Esophagus (tissue), 2 donors: ENCODE results near the gene UNC119B. TPM values are rescaled to one million over a fixed set of nuclear protein-coding genes. Genes with fewer than 3 reads are reported as not detected.

Experiments used
- H3K27ac ChIP-seq, 2 donors: one replicate each; pipeline ENCODE4 v1.5.1; 2013; ENCODE audit warnings: low read depth in 2 of 2, mild to moderate bottlenecking in 2 of 2, inconsistent platforms in 1 of 2, low read length in 1 of 2, moderate library complexity in 1 of 2
- H3K27me3 ChIP-seq, 2 donors: one replicate each; pipeline ENCODE4 v1.6.1; 2013; ENCODE audit warnings: low read length in 2 of 2, control low read depth in 1 of 2, mild to moderate bottlenecking in 1 of 2; ENCODE audit not compliant: insufficient read depth in 2 of 2, control insufficient read depth in 1 of 2
- H3K36me3 ChIP-seq, 2 donors: one replicate each; pipeline ENCODE4 v1.6.1; 2013; ENCODE audit warnings: low read length in 1 of 2; ENCODE audit not compliant: control insufficient read depth in 2 of 2, insufficient read depth in 2 of 2
- H3K4me1 ChIP-seq, 2 donors: one replicate each; pipeline ENCODE4 v1.6.1; 2013; ENCODE audit warnings: low read length in 1 of 2; ENCODE audit not compliant: control insufficient read depth in 2 of 2, insufficient read depth in 2 of 2
- H3K4me3 ChIP-seq, 2 donors: one replicate each; pipeline ENCODE4 v1.5.1; 2013; ENCODE audit warnings: low read length in 2 of 2, mild to moderate bottlenecking in 2 of 2, low read depth in 1 of 2, moderate library complexity in 1 of 2
- H3K9me3 ChIP-seq, 2 donors: one replicate each; pipeline ENCODE4 v1.6.1; 2013; ENCODE audit warnings: mild to moderate bottlenecking in 2 of 2, low read depth in 1 of 2, low read length in 1 of 2, moderate library complexity in 1 of 2; ENCODE audit not compliant: control insufficient read depth in 2 of 2, insufficient read depth in 1 of 2
- WGBS, 2 donors: extraction: QIAGEN DNeasy Blood & Tissue Kit; methylation state at CpG; one replicate each; pipeline ENCODE4 v1.1.7; 2013; 5-methylcytosine and 5-hydroxymethylcytosine counted together
- polyA plus RNA-seq, 2 donors: library from polyadenylated mRNA; stranded (reverse); fragments of 200-250 nt; gene quantifications; one replicate each; pipeline ENCODE4 v1.2.3, GENCODE V29; 2013
- donor health status: healthy with polysubstance abuse.
- donor health status: Bipolar disorder and iron deficiency.

Gene UNC119B
- polyA plus RNA-seq, 2 donors: 4.9 to 9.1 TPM

DNA sequence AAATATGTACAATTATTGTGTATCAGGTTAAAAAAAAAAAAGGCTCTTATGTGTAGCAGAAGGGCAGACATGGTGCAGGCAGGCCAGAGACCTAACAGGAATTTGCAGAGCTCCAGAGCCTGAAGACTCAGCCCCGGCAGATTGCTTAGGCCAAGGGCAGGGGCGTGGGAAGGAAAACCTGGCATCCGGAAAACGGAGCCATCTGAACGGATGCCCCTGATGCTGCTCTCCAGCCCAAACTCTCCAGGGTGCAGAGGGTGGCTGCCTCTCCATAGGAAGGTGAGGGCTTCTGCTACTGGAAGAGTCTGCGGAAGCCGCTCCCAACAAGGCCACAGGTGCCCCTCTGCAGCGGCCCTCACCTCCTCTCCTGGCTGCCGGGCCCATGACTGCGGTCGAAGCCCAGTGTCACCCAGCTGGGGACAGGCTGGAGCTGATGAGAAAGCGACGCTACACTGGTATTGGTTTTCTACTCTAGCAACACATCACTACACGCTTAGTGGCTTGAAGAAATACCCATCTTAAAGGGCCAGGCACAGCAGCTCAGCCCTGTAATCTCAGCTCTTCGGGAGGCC, 34.8 kb downstream of the UNC119B start:
- 88% methylated on average over 15 of the region's 15 CpGs for WGBS, 2 donors
- no peaks in the 10 kb centered on the region for H3K4me1 ChIP-seq
- no peak overlapping the region for H3K4me3 ChIP-seq
- no peaks in the 10 kb centered on the region for H3K27me3 ChIP-seq
- H3K27ac ChIP-seq: no peak overlapping the region
- peaks cover 0 to 3% of the 10 kb centered on the region in 2 donors for H3K36me3 ChIP-seq
- no peaks in the 10 kb centered on the region for H3K9me3 ChIP-seq

DNA sequence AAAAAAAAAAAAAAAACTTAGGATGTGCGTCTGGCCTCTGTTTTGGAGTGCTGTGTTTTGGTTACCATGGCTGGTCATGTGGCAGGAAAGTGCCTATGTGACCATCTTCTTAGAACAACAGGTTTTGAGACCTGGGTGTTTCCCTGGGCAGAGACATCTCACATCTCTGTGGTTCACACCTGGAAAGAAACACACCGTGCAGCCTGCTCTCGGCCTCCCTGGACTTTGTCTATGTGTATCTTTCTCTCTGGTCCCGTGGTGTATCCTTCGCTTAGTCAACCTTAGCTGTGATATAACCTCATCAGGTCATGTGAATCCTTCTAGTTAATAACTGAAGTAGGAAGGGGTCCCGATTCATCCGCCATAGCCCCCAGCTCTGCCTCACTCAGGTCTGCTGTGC, 38.0 kb downstream of the UNC119B start:
- no peak overlapping the region for H3K27ac ChIP-seq

DNA sequence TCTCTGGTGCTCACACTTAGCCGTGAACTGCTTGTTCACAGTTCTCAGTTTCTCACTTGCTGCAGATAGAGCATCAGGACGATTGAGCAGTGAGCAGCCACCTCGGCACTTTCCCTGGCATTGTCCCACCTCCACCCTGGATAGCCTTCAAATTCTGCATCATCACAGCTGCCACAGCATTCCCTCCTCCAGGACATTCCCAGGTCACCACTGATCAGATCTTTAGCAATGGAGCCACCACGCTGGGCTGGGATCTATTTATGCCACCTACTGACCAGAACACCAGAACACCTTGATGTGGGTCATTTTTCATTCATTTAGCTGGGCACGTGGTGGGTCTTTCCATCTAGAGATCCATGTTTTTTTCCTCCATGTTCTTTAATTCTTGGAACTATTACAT, 39.0 kb downstream of the UNC119B start:
- no peak overlapping the region for H3K27ac ChIP-seq
- WGBS, 2 donors: 73 to 74% methylated on average over 5 of the region's 5 CpGs
- no peaks in the 10 kb centered on the region for H3K9me3 ChIP-seq
- H3K27me3 ChIP-seq: no peaks in the 10 kb centered on the region
- no peaks in the 10 kb centered on the region for H3K4me1 ChIP-seq
- H3K4me3 ChIP-seq: no peak overlapping the region
- no peaks in the 10 kb centered on the region for H3K36me3 ChIP-seq

More for the DNA sequence above, 38.0 kb downstream of the UNC119B start:
- H3K36me3 ChIP-seq: no peaks in the 10 kb centered on the region
- 80 to 83% methylated on average over 7 of the region's 7 CpGs for WGBS, 2 donors
- no peaks in the 10 kb centered on the region for H3K4me1 ChIP-seq
- no peaks in the 10 kb centered on the region for H3K27me3 ChIP-seq
- no peaks in the 10 kb centered on the region for H3K9me3 ChIP-seq
- H3K4me3 ChIP-seq: no peak overlapping the region

- Histone ChIP-seq H3K36me3 (no peaks in the 10 kb centered on the region), H3K27me3 (no peaks in the 10 kb centered on the region), H3K27ac (no peak overlapping the region), H3K9me3 (no peaks in the 10 kb centered on the region), H3K4me1 (no peaks in the 10 kb centered on the region), H3K4me3 (no peak overlapping the region)
- WGBS, 2 donors: 94 to 97% methylated on average over 5 of the region's 5 CpGs
Observed at GRCh38 chr12:120750806-120751205, 40.5 kb downstream of the UNC119B start.

DNA sequence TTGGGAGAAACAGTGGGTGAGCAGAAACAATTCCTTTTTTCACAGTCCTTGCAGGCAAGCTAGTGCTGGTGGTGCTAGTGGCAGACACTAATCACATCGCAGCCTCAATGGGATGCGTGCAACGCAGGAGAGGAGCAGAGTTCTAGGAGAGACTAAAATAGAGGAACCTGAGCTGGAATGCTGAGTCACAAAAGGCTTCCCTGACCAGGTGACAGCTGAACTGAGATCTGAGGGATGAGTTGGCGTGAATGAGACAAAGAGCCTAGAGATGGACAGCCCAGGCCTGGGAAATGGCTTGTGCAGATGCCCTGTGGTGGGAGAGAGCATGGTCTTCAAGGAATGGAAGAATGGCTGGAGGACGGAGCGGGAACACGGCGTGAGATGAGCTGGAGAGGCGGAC, 41.1 kb downstream of the UNC119B start:
- no peaks in the 10 kb centered on the region for H3K9me3 ChIP-seq
- H3K27ac ChIP-seq: no peak overlapping the region
- no peak overlapping the region for H3K4me3 ChIP-seq
- H3K27me3 ChIP-seq: no peaks in the 10 kb centered on the region
- 95 to 97% methylated on average over 9 of the region's 9 CpGs for WGBS, 2 donors
- H3K36me3 ChIP-seq: no peaks in the 10 kb centered on the region
- H3K4me1 ChIP-seq: no peaks in the 10 kb centered on the region

GRCh38 chr12:120754792-120755191, 44.5 kb downstream of the UNC119B start:
- H3K27ac ChIP-seq: no peak overlapping the region
- no peaks in the 10 kb centered on the region for H3K4me1 ChIP-seq
- H3K4me3 ChIP-seq: no peak overlapping the region
- H3K36me3 ChIP-seq: peaks cover 0 to 3% of the 10 kb centered on the region in 2 donors
- H3K9me3 ChIP-seq: no peaks in the 10 kb centered on the region
- no peaks in the 10 kb centered on the region for H3K27me3 ChIP-seq

- no peaks in the 10 kb centered on the region for H3K4me1 ChIP-seq
- no peak overlapping the region for H3K4me3 ChIP-seq
- no peaks in the 10 kb centered on the region for H3K9me3 ChIP-seq
- H3K36me3 ChIP-seq: peaks cover 0 to 8% of the 10 kb centered on the region in 2 donors
- no peaks in the 10 kb centered on the region for H3K27me3 ChIP-seq
- no peak overlapping the region for H3K27ac ChIP-seq
Observed at GRCh38 chr12:120755269-120755668, 45.0 kb downstream of the UNC119B start.

- H3K4me1 ChIP-seq: peaks cover 2 to 4% of the 10 kb centered on the region in 2 donors
- H3K9me3 ChIP-seq: no peaks in the 10 kb centered on the region
- H3K36me3 ChIP-seq: peaks cover 2 to 13% of the 10 kb centered on the region in 2 donors
- H3K27ac ChIP-seq: no peak overlapping the region
- no peaks in the 10 kb centered on the region for H3K27me3 ChIP-seq
- WGBS, 2 donors: 59 to 80% methylated on average over 4 of the region's 4 CpGs
- H3K4me3 ChIP-seq: no peak overlapping the region
Observed at GRCh38 chr12:120757226-120757742, 47.0 kb downstream of the UNC119B start.

DNA sequence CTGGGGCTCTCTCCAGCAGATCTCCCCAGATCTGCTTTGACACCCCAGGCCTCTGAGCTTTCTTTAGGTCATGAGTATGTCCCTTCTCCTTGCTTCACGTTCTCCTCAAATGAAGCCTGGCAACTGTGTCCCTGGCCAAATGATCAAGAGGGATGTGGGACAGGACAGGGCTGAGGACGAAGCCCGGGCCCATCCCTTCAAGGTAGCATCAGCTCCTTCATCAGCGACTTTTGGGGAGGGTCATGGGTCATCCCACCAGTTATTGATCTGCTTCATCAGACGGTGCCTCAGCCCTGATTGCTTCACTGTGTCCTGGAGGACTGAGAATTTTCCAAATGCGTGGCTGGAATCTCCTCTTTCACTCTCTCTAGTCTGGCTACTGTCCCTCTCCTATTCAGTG, 47.7 kb downstream of the UNC119B start:
- Histone ChIP-seq H3K9me3 (no peaks in the 10 kb centered on the region), H3K4me3 (no peak overlapping the region), H3K27ac (no peak overlapping the region), H3K27me3 (no peaks in the 10 kb centered on the region), H3K4me1 (peaks cover 2 to 4% of the 10 kb centered on the region in 2 donors), H3K36me3 (peaks cover 2 to 15% of the 10 kb centered on the region in 2 donors)
- 89 to 91% methylated on average over 6 of the region's 6 CpGs for WGBS, 2 donors
